HFF-Myc (cell line): ENCODE data around the gene SPACA7.

Experiments used
- DNase-seq: peaks from one replicate; pipeline ENCODE4 v3.0.0-alpha.2; 2011; ENCODE audit warnings: low read depth; ENCODE audit errors: extremely low read depth
- H3K4me3 ChIP-seq: replicated peaks from 2 replicates; pipeline ENCODE4 v1.5.1; 2011; ENCODE audit warnings: low read depth, mild to moderate bottlenecking, control low read depth, low read length
- CTCF ChIP-seq: IDR thresholded peaks from 2 replicates; pipeline ENCODE4 v1.5.1; 2012; ENCODE audit warnings: mild to moderate bottlenecking, low read depth, low read length, control low read depth; ENCODE audit errors: missing control alignments

The SPACA7 gene

GRCh38 chr13:112451512-112452379 lies 75.6 kb downstream of the SPACA7 start:
- no peak overlapping the region for H3K4me3 ChIP-seq
- no peak for TF ChIP-seq CTCF
- DNase-seq, result no peak

- no peak for TF ChIP-seq CTCF
- no peak for DNase-seq
- H3K4me3 ChIP-seq, result no peak overlapping the region
Measured at GRCh38 chr13:112452380-112453206, 76.4 kb downstream of the SPACA7 start.

- DNase-seq, result no peak
- TF ChIP-seq CTCF, result no peak
- no peak overlapping the region for H3K4me3 ChIP-seq
Measured at GRCh38 chr13:112453207-112453829, 77.2 kb downstream of the SPACA7 start.

GRCh38 chr13:112453874-112454647 lies 77.9 kb downstream of the SPACA7 start:
- no peak for DNase-seq
- H3K4me3 ChIP-seq, result no peak overlapping the region
- TF ChIP-seq CTCF, result no peak

GRCh38 chr13:112454648-112455334 lies 78.6 kb downstream of the SPACA7 start:
- DNase-seq, result no peak
- no peak for TF ChIP-seq CTCF
- H3K4me3 ChIP-seq, result no peak overlapping the region
